HG03565 (cell line): ENCODE measurements around the gene CCDC85C.
"Not testable (repeated sequence)": the region's sequence is repeated elsewhere in the genome, so short reads cannot be mapped to it uniquely, and the experiment has no call there.

ENCODE experiments used
- ATAC-seq: cut with Tn5 transposase; IDR thresholded peaks from one replicate; pipeline ENCODE4 v1.9.1; 2021; ENCODE audit warnings: mild to moderate bottlenecking, moderate library complexity; ENCODE audit not compliant: unreplicated experiment

CCDC85C gene

GRCh38 chr14:99603471-99604277 is at the start of gene CCDC85C:
TSS of gene CCDC85C (minus strand) at chr14:99604207. CDS start at chr14:99603959, 248 bp downstream.
- ATAC-seq = no peak

- ATAC-seq = no peak
Observed at GRCh38 chr14:99651953-99652746, 48.1 kb upstream of the CCDC85C start.

- ATAC-seq = no peak
Observed at GRCh38 chr14:99650189-99650588, 46.2 kb upstream of the CCDC85C start.

GRCh38 chr14:99649643-99650042 is 45.6 kb upstream of the CCDC85C start:
- ATAC-seq = no peak

- ATAC-seq = no peak
Observed at GRCh38 chr14:99649219-99649618, 45.2 kb upstream of the CCDC85C start.

- ATAC-seq = no peak
Observed at GRCh38 chr14:99648027-99648784, 44.2 kb upstream of the CCDC85C start.

- no peak for ATAC-seq
Observed at GRCh38 chr14:99647411-99647810, 43.4 kb upstream of the CCDC85C start.

GRCh38 chr14:99645545-99646505 is 41.8 kb upstream of the CCDC85C start:
- ATAC-seq = no peak

- ATAC-seq = no peak
Observed at GRCh38 chr14:99644723-99645544, 40.9 kb upstream of the CCDC85C start, which contains the start of gene HHIPL1. TSS of gene HHIPL1 (plus strand) at chr14:99645129. CDS start at chr14:99645208, 79 bp downstream.

GRCh38 chr14:99644035-99644587 is 40.1 kb upstream of the CCDC85C start:
- no peak for ATAC-seq

GRCh38 chr14:99643343-99643742 is 39.3 kb upstream of the CCDC85C start:
- ATAC-seq = no peak

- ATAC-seq = not testable (repeated sequence)
Observed at GRCh38 chr14:99642771-99643170, 38.8 kb upstream of the CCDC85C start.

GRCh38 chr14:99637624-99638023 is 33.6 kb upstream of the CCDC85C start:
- ATAC-seq = no peak

- no peak for ATAC-seq
Observed at GRCh38 chr14:99636487-99636886, 32.5 kb upstream of the CCDC85C start.

GRCh38 chr14:99635116-99635515 is 31.1 kb upstream of the CCDC85C start:
- ATAC-seq = no peak

- no peak for ATAC-seq
Observed at GRCh38 chr14:99634443-99634842, 30.4 kb upstream of the CCDC85C start.

- ATAC-seq = no peak
Observed at GRCh38 chr14:99633918-99634317, 29.9 kb upstream of the CCDC85C start.

GRCh38 chr14:99633141-99633540 is 29.1 kb upstream of the CCDC85C start:
- ATAC-seq = no peak
